ENCODE results near the gene TENM4.

GRCh38 chr11:79255965-79256364 lies 184.9 kb downstream of the TENM4 start:
- TF ChIP-seq POLR2A (IDR thresholded peaks at IDR 0.05) (no peak), CTCF (IDR thresholded peaks at IDR 0.05) (no peak)
